Common myeloid progenitor, CD34-positive (primary cell): Measurements from ENCODE around the gene AGTPBP1.
A peak's percentile ranks its signal among the peaks of the same experiment; 100 is the strongest.

Experiments
- CTCF ChIA-PET: fragments of 350-600 bp; sonication (Branson Sonifier 250); formaldehyde crosslinking; loops from one replicate; lab custom pipeline; 2021; ENCODE audit warnings: antibody characterized with exemption; lab: Charles Lee
- POLR2A ChIA-PET: fragments of 350-600 bp; sonication (Branson Sonifier 250); formaldehyde crosslinking; loops from one replicate; lab custom pipeline; 2021; ENCODE audit warnings: antibody characterized with exemption; lab: Charles Lee
- DNase-seq, 3 donors: peaks; one replicate each; pipeline versions ENCODE4 v3.0.0 to v3.0.0-alpha.2; 2013
- H3K27ac ChIP-seq, 2 experiments: 1 replicate in 1 of 2; 2 replicates in 1 of 2; pipeline ENCODE4 v1.7.0; 2013; ENCODE audit warnings: inconsistent platforms in 2 of 2, low read length in 2 of 2, mild to moderate bottlenecking in 2 of 2, low read depth in 1 of 2, moderate library complexity in 1 of 2; ENCODE audit not compliant: severe bottlenecking in 2 of 2, insufficient read depth in 1 of 2, poor library complexity in 1 of 2
- H3K27me3 ChIP-seq, 5 experiments: replicated peaks in 2 of 5; 1 replicate in 3 of 5; 2 replicates in 2 of 5; pipeline versions ENCODE4 v1.6.1 to v1.7.0; 2013; ENCODE audit warnings: low read length in 4 of 5, mild to moderate bottlenecking in 2 of 5, moderate library complexity in 2 of 5, inconsistent platforms in 1 of 5; ENCODE audit not compliant: insufficient read depth in 5 of 5, control insufficient read depth in 4 of 5
- H3K36me3 ChIP-seq, 4 experiments: 1 replicate in 2 of 4; 2 replicates in 2 of 4; pipeline versions ENCODE4 v1.6.1 to v1.7.0; 2013; ENCODE audit warnings: low read length in 3 of 4, control low read depth in 1 of 4, mild to moderate bottlenecking in 1 of 4; ENCODE audit not compliant: control insufficient read depth in 4 of 4, insufficient read depth in 4 of 4
- H3K4me1 ChIP-seq, 4 experiments: 1 replicate in 3 of 4; 2 replicates in 1 of 4; pipeline versions ENCODE4 v1.6.1 to v1.7.1; 2013; ENCODE audit warnings: low read length in 3 of 4, mild to moderate bottlenecking in 3 of 4, control low read depth in 1 of 4, inconsistent platforms in 1 of 4, moderate library complexity in 1 of 4; ENCODE audit not compliant: control insufficient read depth in 4 of 4, insufficient read depth in 4 of 4; ENCODE audit errors: control extremely low read depth in 1 of 4
- H3K4me3 ChIP-seq, 7 experiments: 1 replicate in 4 of 7; 2 replicates in 3 of 7; pipeline versions ENCODE4 v1.5.1 to v1.7.0; 2013; ENCODE audit warnings: mild to moderate bottlenecking in 7 of 7, low read length in 6 of 7, moderate library complexity in 6 of 7, inconsistent platforms in 2 of 7, low read depth in 2 of 7, control low read depth in 1 of 7; ENCODE audit not compliant: insufficient read depth in 4 of 7, control insufficient read depth in 1 of 7; ENCODE audit errors: extremely low read depth in 1 of 7
- H3K9me3 ChIP-seq, 5 experiments: 1 replicate in 4 of 5; 2 replicates in 1 of 5; pipeline versions ENCODE4 v1.6.1 to v1.7.1; 2013; ENCODE audit warnings: low read length in 4 of 5, mild to moderate bottlenecking in 2 of 5, inconsistent platforms in 1 of 5, low read depth in 1 of 5, moderate library complexity in 1 of 5; ENCODE audit not compliant: control insufficient read depth in 4 of 5, insufficient read depth in 2 of 5; ENCODE audit errors: control extremely low read depth in 1 of 5
- WGBS: methylation state at CpG from one replicate; pipeline ENCODE4 v1.1.5; 2013; ENCODE audit not compliant: insufficient coverage; 5-methylcytosine and 5-hydroxymethylcytosine counted together

Gene AGTPBP1

GRCh38 chr9:85740787-85741094 lies 1.0 kb downstream of the AGTPBP1 start:
- peak overlapping the region in 1 of 2 experiments; percentile 76 for H3K27ac ChIP-seq
- DNase-seq = peak in 1 of 3 donors; percentile 26
- H3K9me3 ChIP-seq = no peaks in the 10 kb centered on the region
- peaks cover 0 to 2% (median 0%) of the 10 kb centered on the region in 5 experiments for H3K27me3 ChIP-seq
- ChIA-PET CTCF (interaction anchor here (1.1 to 1.6 kb wide), 3 partner anchors 10 to 43 kb away, joined by 3 to 4 read pairs (median 3); no protein-coding TSS in a partner anchor), POLR2A (no interaction called here)
- 0% methylated on average over 7 of the region's 8 CpGs for WGBS
- peaks cover 7 to 27% (median 14%) of the 10 kb centered on the region in 4 experiments for H3K4me1 ChIP-seq
- H3K36me3 ChIP-seq = no peaks in the 10 kb centered on the region
- peak overlapping the region; percentile 80 to 92 (median 85) for H3K4me3 ChIP-seq

GRCh38 chr9:85738509-85738908 lies 3.2 kb downstream of the AGTPBP1 start:
- H3K36me3 ChIP-seq = no peaks in the 10 kb centered on the region
- WGBS = 100% methylated on average over 2 of the region's 2 CpGs
- peaks cover 7 to 28% (median 14%) of the 10 kb centered on the region in 4 experiments for H3K4me1 ChIP-seq
- H3K9me3 ChIP-seq = peaks cover 0 to 1% (median 0%) of the 10 kb centered on the region in 5 experiments
- ChIA-PET CTCF (interaction anchor here (1.6 to 1.9 kb wide), 2 partner anchors 8 to 39 kb away, joined by 6 to 7 read pairs; no protein-coding TSS in a partner anchor), POLR2A (no interaction called here)
- H3K27me3 ChIP-seq = no peaks in the 10 kb centered on the region
- no peak overlapping the region for H3K4me3 ChIP-seq
- H3K27ac ChIP-seq = no peak overlapping the region
- DNase-seq = no peak

GRCh38 chr9:85737671-85738070 lies 4.1 kb downstream of the AGTPBP1 start:
- no peak overlapping the region for H3K4me3 ChIP-seq
- no peaks in the 10 kb centered on the region for H3K36me3 ChIP-seq
- ChIA-PET POLR2A (no interaction called here), CTCF (interaction anchor here (1.9 kb wide), 1 partner anchor 38 kb away, joined by 7 read pairs; no protein-coding TSS in a partner anchor)
- H3K4me1 ChIP-seq = peaks cover 7 to 25% (median 15%) of the 10 kb centered on the region in 4 experiments
- no peak for DNase-seq
- WGBS = 90% methylated on average over 2 of the region's 3 CpGs
- H3K27ac ChIP-seq = no peak overlapping the region
- peaks cover 0 to 1% (median 0%) of the 10 kb centered on the region in 5 experiments for H3K9me3 ChIP-seq
- no peaks in the 10 kb centered on the region for H3K27me3 ChIP-seq

- no peak overlapping the region for H3K4me3 ChIP-seq
- H3K4me1 ChIP-seq = peaks cover 0 to 21% (median 5%) of the 10 kb centered on the region in 4 experiments
- CTCF ChIA-PET = interaction anchor here (1.8 kb wide), 1 partner anchor 8 kb away, joined by 6 read pairs; no protein-coding TSS in a partner anchor
- no peak for DNase-seq
- no peaks in the 10 kb centered on the region for H3K27me3 ChIP-seq
- H3K9me3 ChIP-seq = peaks cover 0 to 1% (median 0%) of the 10 kb centered on the region in 5 experiments
- POLR2A ChIA-PET = no interaction called here
- H3K27ac ChIP-seq = no peak overlapping the region
- H3K36me3 ChIP-seq = no peaks in the 10 kb centered on the region
- 100% methylated on average over 3 of the region's 4 CpGs for WGBS
Measured at GRCh38 chr9:85730916-85731630, 10.7 kb downstream of the AGTPBP1 start.

- peaks cover 0 to 21% (median 5%) of the 10 kb centered on the region in 4 experiments for H3K4me1 ChIP-seq
- CTCF ChIA-PET = interaction anchor here (0.8 to 1.8 kb wide), 3 partner anchors 9 to 30 kb away, joined by 3 to 6 read pairs (median 4); no protein-coding TSS in a partner anchor
Measured at GRCh38 chr9:85729882-85730281, 11.9 kb downstream of the AGTPBP1 start.

GRCh38 chr9:85727500-85727899 lies 14.3 kb downstream of the AGTPBP1 start:
- H3K27ac ChIP-seq = no peak overlapping the region
- CTCF ChIA-PET = interaction anchor here (1.3 kb wide), 1 partner anchor 13 kb away, joined by 3 read pairs; no protein-coding TSS in a partner anchor

More at GRCh38 chr9:85729882-85730281, 11.9 kb downstream of the AGTPBP1 start:
- POLR2A ChIA-PET = no interaction called here
- Histone ChIP-seq H3K4me3 (no peak overlapping the region), H3K27me3 (no peaks in the 10 kb centered on the region), H3K27ac (no peak overlapping the region), H3K36me3 (no peaks in the 10 kb centered on the region), H3K9me3 (peaks cover 0 to 1% (median 0%) of the 10 kb centered on the region in 5 experiments)
- DNase-seq = peak in 2 of 3 donors; percentile 38 to 43

GRCh38 chr9:85726737-85727136 lies 15.0 kb downstream of the AGTPBP1 start:
- WGBS = 100% methylated on average over 4 of the region's 4 CpGs
- no peaks in the 10 kb centered on the region for H3K27me3 ChIP-seq
- no peak for DNase-seq
- peaks cover 0 to 11% (median 4%) of the 10 kb centered on the region in 4 experiments for H3K36me3 ChIP-seq
- H3K4me1 ChIP-seq = peaks cover 0 to 13% (median 2%) of the 10 kb centered on the region in 4 experiments
- H3K27ac ChIP-seq = no peak overlapping the region
- H3K9me3 ChIP-seq = no peaks in the 10 kb centered on the region
- no peak overlapping the region for H3K4me3 ChIP-seq
- POLR2A ChIA-PET = no interaction called here
- CTCF ChIA-PET = interaction anchor here (1.3 kb wide), 1 partner anchor 13 kb away, joined by 3 read pairs; no protein-coding TSS in a partner anchor

More at GRCh38 chr9:85727500-85727899, 14.3 kb downstream of the AGTPBP1 start:
- no peaks in the 10 kb centered on the region for H3K9me3 ChIP-seq
- peaks cover 0 to 8% (median 3%) of the 10 kb centered on the region in 4 experiments for H3K36me3 ChIP-seq
- no peak overlapping the region for H3K4me3 ChIP-seq
- POLR2A ChIA-PET = no interaction called here
- 100% methylated on average over 2 of the region's 2 CpGs for WGBS
- DNase-seq = no peak
- no peaks in the 10 kb centered on the region for H3K27me3 ChIP-seq
- H3K4me1 ChIP-seq = peaks cover 0 to 13% (median 2%) of the 10 kb centered on the region in 4 experiments
